T47D (cell line): ENCODE data around the gene OR52B2.

Source experiments
- DNase-seq, 2 experiments: peaks; one replicate each; pipeline versions ENCODE4 v3.0.0 to v3.0.0-alpha.2; 2011 to 2012; ENCODE audit warnings: low read depth in 1 of 2, low spot score in 1 of 2
- JUND ChIP-seq: IDR thresholded peaks from 2 replicates; pipeline ENCODE4 v1.6.1; 2012; ENCODE audit warnings: low read depth
- in situ Hi-C: cut with HindIII; loops from 2 replicates; pipeline ENCODE4 v1.10.0; 2016; ENCODE audit warnings: low sequenced_read_pairs, low pct_unique_long_range_greater_than_20kb

Gene OR52B2

GRCh38 chr11:6132431-6132830 lies 37.7 kb downstream of the OR52B2 start:
- TF ChIP-seq JUND, result no peak
- DNase-seq, result no peak
- in situ Hi-C loops, result no loop called here

DNA sequence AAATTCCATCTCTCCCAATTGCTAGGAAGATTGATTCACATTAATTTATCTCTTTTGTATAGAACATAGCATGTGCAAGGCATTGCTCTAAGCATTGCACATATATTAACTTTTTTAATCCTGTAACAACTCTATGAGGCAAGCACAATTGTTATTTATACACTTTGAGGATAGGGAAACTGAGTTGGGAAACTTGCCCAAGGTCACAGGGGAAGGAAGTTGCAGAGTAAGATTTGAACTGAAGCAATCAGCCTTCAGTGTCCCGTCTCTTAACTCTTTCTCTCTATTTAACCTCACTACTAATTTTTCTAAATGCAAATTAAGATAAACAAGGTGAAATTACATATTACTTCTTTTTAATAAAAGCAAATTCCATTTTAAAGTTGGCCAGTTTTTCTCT lies 40.5 kb downstream of the OR52B2 start:
- no peak for DNase-seq
- in situ Hi-C loops, result no loop called here
- TF ChIP-seq JUND, result no peak

DNA sequence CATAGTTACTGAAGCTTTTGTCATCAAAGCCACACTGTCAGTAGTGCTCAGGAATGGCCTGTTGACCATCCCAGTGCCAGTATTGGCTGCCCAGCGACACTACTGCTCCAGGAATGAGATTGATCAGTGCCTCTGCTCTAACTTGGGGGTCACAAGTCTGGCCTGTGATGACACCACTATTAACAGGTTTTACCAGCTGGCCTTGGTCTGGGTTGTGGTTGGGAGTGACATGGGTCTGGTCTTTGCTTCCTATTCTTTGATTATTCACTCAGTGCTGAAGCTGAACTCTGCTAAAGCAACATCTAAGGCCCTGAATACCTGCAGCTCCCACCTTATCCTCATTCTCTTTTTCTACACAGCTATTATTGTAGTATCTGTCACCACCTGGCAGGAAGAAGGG lies 41.1 kb downstream of the OR52B2 start:
- no peak for DNase-seq
- no peak for TF ChIP-seq JUND
- in situ Hi-C loops, result no loop called here

DNA sequence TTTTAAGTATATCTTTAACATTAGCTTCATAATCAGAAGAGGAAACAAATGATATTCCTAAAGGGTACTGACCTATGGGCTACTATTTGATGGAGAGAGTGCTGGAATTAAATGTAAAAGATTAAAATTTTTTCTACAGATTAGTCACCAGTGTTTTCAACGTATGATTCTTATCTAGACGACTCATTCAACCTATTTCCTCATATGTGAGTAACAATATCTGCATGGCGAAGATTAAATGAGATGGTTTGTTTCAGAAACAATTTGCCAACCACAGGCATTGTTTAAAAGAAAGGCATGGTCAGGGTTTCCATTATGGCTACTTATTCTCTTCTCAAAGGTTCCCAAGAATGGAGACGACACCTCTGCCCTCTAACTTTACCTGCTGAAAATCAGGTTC lies 42.2 kb downstream of the OR52B2 start:
- no peak for DNase-seq
- TF ChIP-seq JUND, result no peak

DNA sequence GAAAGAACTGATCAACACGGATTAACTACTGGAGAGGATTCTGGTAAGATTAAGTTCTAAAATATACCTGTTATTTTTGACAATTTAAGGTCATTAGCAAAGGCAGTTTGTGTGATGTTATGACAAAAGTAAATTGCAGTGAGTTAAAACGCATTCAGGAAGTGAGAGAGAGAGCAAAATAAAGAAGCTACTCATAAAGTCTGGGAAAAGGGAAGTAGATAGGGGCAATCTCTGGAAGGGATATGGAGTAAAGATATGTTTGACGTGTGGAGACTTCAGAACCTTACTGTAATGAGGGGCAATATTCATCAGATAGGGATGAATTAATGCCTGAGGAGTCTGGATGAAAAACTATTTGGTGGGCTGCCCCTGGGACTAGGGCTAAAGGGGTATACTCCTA lies 45.9 kb downstream of the OR52B2 start:
- in situ Hi-C loops, result no loop called here
- no peak for TF ChIP-seq JUND
- DNase-seq, result no peak

More for the DNA sequence above, 42.2 kb downstream of the OR52B2 start:
- in situ Hi-C loops, result no loop called here
